ENCODE data around the gene OR2A7.
"Not testable (repeated sequence)": the region's sequence is repeated elsewhere in the genome, so short reads cannot be mapped to it uniquely, and the experiment has no call there.

DNA sequence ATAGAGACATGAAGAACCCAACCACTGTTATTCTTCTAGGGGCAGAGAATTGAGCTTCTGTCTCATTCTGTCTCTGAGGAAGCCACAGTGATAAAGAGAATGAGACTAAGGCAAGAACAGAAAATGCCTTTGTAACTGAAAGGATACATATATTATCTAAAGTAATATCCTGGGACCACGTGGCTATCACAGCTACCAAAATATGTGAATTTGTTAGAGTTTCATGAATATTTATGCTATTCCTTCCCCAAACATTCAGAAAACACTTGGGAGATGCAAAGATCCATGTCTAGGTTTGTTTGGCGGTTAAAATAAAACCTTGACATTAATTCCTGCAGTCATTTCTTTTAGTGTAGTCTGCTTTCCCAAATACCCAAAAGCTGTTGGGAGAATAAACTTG, 2.5 kb downstream of the OR2A7 start:
- TF ChIP-seq CTCF (IDR thresholded peaks at IDR 0.05); POLR2A (IDR thresholded peaks at IDR 0.05); EP300 (IDR thresholded peaks at IDR 0.05; ENCODE audit: low read depth): not testable (repeated sequence)
